CD4-positive, alpha-beta T cell treated with Interleukin-21 for 1 hour (primary cell): ENCODE data around the gene CKM.
A peak's percentile ranks its signal among the peaks of the same experiment; 100 is the strongest.

Experiments used
- DNase-seq: peaks from one replicate; pipeline ENCODE4 v3.0.0-alpha.2; 2020

CKM gene

GRCh38 chr19:45322744-45323281 lies at the start of gene CKM:
TSS of gene CKM (minus strand) at chr19:45322875. CDS start at chr19:45319713, 3,162 bp downstream.
- no peak for DNase-seq

- DNase-seq = peak; percentile 100
Observed at GRCh38 chr19:45370410-45371204, 47.9 kb upstream of the CKM start, which contains the start of gene ERCC2. TSS of gene ERCC2 (minus strand) at chr19:45370573. CDS start at chr19:45370540, 33 bp downstream.

GRCh38 chr19:45368737-45369340 lies 46.2 kb upstream of the CKM start:
- no peak for DNase-seq

GRCh38 chr19:45368127-45368526 lies 45.5 kb upstream of the CKM start:
- DNase-seq = no peak

- DNase-seq = no peak
Observed at GRCh38 chr19:45364696-45365095, 42.0 kb upstream of the CKM start.

GRCh38 chr19:45363861-45364459 lies 41.3 kb upstream of the CKM start:
- no peak for DNase-seq

- no peak for DNase-seq
Observed at GRCh38 chr19:45362291-45362690, 39.6 kb upstream of the CKM start.

- DNase-seq = no peak
Observed at GRCh38 chr19:45361608-45362007, 38.9 kb upstream of the CKM start.

- DNase-seq = no peak
Observed at GRCh38 chr19:45358213-45358792, 35.6 kb upstream of the CKM start.

GRCh38 chr19:45357445-45357783 lies 34.7 kb upstream of the CKM start:
- no peak for DNase-seq

GRCh38 chr19:45356760-45357444 lies 34.2 kb upstream of the CKM start:
- no peak for DNase-seq

GRCh38 chr19:45355910-45356309 lies 33.2 kb upstream of the CKM start:
- DNase-seq = no peak

GRCh38 chr19:45355402-45355801 lies 32.7 kb upstream of the CKM start:
- no peak for DNase-seq

GRCh38 chr19:45354241-45354842 lies 31.7 kb upstream of the CKM start:
- DNase-seq = no peak

GRCh38 chr19:45352914-45353796 lies 30.5 kb upstream of the CKM start:
- no peak for DNase-seq

GRCh38 chr19:45352471-45352870 lies 29.8 kb upstream of the CKM start:
- DNase-seq = no peak

GRCh38 chr19:45352062-45352461 lies 29.4 kb upstream of the CKM start:
- no peak for DNase-seq

GRCh38 chr19:45351401-45351952 lies 28.8 kb upstream of the CKM start:
- no peak for DNase-seq

- DNase-seq = no peak
Observed at GRCh38 chr19:45350477-45351058, 27.9 kb upstream of the CKM start.

- DNase-seq = no peak
Observed at GRCh38 chr19:45349430-45349941, 26.8 kb upstream of the CKM start.

GRCh38 chr19:45349126-45349415 lies 26.4 kb upstream of the CKM start:
- no peak for DNase-seq
